UCSD-AML1 (cell line): ENCODE results near the gene CHMP2A.

Experiments
- DNase-seq: peaks from one replicate; lab custom pipeline; 2025; ENCODE audit not compliant: unreplicated experiment; lab: John Stamatoyannopoulos, UW

Gene CHMP2A

DNA sequence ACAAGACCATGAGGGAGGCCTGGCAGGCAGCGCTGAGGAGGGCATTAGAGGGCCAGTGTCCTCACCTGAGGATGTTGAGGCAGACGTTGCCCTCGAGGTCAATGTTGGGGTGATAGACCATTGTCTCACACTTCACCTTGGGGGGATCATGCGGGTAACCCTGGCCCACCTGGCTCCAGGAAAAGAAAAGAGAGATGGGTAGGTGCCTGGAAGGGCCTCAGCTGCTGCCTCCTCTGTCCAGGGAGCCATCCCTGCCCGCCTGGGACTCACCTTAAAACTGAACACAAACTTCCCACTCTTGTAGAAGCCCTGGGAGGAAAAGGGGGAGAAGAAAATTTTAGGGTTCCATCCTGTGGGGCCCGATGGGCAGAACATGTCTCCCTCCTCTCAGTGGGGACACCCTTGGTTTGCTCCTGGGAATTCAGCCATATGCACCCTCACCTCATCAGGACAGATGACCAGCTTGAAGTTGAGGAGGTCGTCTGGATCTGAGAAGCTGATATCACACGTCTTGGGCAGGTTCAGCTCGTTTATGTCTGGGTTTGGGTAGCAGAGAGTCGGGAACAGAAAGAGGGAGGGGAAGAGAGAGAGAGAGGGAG is 1.8 kb upstream of the CHMP2A start:
- no peak for DNase-seq

DNA sequence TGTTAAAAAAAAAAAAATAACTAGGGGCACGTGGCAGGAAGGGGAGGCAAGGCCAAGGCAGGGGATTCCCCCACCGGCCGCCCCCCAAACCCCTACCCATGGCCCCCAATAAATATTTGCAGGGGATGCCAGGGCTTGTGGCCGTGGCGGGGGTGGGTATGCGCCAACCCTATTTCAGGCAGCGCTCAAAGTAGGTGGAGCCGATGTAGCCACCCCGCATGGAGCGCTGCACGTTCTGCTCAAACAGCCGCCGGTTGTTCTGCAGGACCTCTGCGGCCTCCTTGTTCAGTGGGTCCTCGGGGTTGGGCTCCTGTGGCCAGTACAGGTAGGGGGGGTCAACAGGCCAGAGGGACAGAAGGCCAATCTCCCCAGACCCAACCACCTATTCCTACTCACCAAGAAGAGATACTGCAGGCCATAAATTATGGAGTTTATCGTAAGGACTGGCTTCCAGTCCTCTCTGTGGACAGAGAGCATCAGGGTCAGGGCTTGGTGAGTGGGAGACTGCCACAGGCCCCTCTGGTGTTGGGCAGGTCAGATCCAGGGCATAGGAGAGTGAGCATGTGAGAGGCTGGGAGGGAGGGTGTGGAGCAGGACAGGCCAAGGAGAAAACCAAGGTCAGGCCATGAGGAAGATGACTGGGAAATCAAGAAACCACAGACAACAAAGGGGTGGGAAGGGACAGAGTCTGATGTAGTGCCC is 1.2 kb upstream of the CHMP2A start:
- no peak for DNase-seq

DNA sequence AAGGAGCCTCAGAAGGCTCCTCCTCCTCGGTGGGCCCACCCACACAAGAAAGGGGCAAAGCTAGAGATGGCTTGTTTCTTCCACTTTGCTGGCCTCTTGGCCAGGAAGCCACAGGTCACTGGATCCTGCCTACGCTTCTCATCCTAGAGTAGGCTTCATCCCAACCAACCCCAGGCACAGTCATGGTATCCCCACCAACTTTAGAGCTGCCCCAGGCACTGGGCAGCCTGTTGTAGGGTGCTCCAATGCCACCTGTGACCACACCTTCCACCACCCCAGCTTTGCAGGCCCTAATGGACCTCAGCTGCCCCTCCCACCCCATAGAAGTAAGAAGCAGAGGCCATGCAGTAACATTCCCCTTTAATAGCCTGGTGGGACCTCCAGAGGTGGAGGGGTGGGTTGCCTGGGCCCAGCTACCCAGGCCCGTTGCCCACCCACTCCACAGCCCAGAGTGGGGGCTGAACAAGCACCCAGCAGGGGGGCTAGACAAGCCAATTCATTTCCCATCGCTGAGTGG is 522 bp upstream of the CHMP2A start:
- no peak for DNase-seq

DNA sequence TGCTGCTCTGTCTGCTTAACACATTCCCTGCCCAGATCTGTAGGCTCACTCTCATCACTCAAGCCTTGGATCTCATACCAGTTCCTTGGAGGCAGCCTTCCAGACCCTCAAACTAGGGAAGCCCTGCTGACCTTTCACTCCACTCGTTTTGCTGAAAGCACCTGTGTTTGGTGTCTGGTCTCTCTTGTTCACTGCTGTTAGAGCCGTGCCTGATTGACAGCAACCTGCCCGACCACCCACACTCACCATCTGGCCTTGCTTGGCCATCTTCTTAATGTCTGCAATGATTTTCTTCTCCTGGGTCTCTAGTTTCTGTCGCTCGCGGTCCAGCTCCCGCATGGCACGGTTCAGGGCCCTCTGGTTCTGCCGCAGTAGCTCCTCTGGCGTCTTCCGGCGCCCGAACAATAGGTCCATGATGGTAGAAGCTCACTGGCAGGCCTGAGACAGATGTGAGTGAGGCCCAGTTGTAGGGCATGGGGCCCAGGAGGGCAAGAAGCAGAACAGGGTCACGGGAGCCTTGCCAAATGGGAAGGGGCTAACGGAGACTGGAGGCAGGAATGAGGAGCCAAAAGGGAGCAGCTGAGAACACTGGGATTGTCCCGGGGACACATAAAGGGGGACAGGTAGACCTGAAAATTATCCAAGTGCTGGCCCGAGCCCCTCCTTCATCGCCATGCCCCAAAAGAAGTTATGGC is 959 bp downstream of the CHMP2A start:
- no peak for DNase-seq

DNA sequence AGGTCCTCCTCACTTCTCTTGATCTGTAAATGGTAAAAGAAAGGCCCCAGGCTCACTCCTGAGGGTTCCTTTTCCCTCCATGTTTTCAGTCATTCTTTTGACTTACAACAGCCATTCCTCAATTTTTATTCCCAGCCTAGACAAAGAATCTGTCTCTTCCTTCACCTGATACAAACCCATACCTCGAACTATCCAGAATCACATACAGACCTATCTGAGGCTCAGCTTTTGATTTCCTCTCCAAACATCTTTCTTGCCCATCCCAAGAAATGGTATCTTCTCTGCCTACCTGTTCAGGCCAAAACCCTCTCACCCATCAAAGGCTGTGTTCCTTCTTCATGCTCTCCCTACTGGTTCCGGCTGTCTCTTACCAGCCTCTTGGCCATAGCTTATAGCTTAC is 2.2 kb downstream of the CHMP2A start:
- DNase-seq, result no peak

DNA sequence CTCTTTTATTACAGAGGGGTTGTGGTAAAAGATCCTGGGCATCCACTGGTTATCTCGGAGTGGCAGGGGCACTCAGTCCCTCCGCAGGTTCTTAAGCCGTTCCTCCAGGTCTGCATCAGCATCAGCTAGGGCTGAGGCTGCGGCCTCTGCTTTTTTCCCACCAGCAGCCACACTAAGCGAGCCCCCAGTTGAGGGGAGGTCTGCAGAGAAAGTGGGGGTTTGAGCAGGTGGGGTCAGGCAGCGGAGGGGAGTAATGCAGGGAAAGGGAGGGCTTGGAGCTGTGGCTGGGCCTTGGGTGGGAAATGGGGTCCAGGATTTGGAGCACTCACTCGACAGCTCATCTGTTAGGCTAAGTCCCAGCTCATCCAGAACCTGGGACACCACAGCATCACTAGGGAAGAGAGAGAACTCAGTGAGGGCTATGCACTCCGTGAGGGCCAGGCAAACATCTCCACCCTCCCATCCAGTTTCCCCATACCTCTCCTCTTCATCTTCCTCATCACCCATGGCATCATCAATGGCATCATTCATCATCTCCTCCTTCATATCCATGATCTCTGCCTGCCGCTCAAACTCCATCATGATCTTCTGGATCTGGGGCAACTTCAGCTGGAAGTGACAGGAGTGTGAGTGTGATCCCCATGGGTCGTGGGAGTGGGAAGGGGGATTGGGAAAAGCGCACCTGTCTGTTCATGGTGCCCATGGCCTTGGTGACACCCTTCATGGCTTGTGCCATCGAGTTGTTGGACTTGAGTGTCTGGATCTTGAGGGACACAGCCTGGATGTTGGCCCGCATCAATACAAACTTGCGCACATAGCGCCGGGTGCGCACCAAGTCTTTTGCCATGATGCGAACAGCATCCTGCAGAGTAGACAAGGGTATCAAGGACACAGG is 3.1 kb downstream of the CHMP2A start:
- DNase-seq, result no peak

DNA sequence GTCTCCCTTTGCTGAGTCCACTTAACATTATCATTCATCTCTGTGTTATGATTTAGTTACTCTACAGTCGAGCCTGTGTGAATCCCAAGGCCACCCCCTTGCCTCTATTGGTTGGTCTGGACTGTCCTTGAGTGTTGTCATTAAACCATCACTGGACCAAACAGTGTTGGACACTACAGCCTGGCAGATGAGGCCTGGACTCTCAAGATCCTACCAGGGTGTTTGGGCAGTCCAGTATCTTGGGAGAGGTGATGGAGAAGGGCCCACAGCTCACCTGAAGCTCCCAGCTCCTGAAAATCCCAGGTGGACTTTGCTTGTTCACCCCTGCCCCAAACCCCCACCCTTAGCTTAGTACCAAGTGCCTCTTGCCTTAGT is 3.8 kb downstream of the CHMP2A start:
- DNase-seq, result no peak

DNA sequence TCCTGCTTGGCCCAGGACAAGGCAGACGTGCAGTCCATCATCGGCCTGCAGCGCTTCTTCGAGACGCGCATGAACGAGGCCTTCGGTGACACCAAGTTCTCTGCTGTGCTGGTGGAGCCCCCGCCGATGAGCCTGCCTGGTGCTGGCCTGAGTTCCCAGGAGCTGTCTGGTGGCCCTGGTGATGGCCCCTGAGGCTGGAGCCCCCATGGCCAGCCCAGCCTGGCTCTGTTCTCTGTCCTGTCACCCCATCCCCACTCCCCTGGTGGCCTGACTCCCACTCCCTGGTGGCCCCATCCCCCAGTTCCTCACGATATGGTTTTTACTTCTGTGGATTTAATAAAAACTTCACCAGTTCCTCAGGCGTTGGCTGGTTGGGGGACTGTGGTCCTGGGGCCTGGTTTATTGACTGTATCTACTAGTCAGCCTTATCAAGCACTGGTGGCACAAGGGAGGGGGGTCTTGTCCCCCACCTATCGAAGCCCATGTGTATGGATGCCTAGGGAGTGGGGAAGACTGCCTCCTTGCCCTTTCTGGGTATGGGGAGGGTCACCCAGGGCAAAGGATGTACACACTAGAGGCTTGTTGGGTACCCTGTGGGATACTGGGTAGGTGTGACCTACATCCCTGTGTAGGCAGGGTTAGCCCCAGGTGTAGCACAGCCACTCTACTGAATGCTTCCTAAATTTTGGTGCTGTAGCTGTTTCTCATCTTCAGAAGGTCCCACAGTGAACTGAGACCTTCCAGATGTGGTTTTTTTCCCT is 4.4 kb downstream of the CHMP2A start:
- DNase-seq, result no peak

DNA sequence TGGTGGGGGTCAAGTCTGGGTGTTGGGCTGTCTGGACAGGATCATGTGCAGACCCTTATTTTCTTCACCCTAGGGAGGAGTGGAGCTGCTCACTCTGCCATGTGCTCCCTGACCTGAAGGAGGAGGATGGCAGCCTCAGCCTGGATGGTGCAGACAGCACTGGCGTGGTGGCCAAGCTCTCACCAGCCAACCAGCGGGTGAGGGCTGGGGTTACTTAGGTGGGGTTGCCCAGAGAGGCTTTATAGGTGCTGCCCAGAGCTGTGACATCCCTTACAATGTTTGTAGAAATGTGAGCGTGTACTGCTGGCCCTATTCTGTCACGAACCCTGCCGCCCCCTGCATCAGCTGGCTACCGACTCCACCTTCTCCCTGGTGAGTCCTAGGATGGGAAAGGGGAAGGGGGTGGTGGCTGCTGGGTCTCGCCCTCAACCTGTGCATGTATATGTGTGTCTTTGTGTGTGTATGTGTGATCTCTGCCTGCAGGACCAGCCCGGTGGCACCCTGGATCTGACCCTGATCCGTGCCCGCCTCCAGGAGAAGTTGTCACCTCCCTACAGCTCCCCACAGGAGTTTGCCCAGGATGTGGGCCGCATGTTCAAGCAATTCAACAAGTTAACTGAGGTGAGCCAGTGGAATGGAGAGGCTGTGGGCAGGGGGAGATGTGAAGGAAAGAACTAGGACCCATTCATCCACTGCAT is 5.1 kb downstream of the CHMP2A start:
- DNase-seq, result no peak

DNA sequence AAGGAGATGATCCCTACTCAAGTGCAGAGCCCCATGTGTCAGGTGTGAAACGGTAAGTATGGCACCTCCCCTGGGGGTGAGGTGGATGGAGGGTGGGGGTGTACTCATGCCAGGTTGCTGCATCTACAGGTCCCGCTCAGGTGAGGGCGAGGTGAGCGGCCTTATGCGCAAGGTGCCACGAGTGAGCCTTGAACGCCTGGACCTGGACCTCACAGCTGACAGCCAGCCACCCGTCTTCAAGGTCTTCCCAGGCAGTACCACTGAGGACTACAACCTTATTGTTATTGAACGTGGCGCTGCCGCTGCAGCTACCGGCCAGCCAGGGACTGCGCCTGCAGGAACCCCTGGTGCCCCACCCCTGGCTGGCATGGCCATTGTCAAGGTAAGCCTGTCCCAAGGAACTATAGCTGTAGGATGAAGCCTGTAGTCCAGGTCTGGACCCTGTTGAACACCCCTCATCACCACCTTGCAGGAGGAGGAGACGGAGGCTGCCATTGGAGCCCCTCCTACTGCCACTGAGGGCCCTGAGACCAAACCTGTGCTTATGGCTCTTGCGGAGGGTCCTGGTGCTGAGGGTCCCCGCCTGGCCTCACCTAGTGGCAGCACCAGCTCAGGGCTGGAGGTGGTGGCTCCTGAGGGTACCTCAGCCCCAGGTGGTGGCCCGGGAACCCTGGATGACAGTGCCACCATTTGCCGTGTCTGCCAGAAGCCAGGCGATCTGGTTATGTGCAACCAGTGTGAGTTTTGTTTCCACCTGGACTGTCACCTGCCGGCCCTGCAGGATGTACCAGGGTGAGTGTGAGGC is 5.8 kb downstream of the CHMP2A start:
- no peak for DNase-seq

DNA sequence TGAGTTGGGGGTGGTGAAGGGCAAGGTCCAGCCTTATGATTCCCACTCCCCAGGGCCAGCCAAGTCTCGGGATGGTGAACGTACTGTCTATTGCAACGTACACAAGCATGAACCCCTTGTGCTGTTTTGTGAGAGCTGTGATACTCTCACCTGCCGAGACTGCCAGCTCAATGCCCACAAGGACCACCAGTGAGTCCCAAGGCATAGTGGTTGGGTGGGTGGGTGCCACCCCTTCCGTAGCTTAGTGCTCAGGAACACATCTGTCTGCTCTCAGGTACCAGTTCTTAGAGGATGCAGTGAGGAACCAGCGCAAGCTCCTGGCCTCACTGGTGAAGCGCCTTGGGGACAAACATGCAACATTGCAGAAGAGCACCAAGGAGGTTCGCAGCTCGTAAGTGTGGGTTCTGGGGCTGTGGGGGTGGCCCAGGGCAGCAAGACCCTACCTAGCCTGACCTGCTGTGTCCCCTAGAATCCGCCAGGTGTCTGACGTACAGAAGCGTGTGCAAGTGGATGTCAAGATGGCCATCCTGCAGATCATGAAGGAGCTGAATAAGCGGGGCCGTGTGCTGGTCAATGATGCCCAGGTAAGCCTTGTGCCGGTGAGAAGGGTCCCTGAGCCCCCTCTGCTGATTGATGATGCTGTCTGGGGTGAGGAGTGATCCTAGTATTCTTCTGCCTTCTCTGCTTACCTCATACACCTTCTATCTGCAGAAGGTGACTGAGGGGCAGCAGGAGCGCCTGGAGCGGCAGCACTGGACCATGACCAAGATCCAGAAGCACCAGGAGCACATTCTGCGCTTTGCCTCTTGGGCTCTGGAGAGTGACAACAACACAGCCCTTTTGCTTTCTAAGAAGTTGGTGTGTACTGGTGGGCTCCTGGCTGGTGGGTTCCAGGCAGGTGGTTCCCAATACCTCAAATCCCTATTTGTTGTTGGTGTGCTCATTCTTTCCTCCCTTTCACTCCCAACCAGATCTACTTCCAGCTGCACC is 7.3 kb downstream of the CHMP2A start:
- DNase-seq, result no peak

DNA sequence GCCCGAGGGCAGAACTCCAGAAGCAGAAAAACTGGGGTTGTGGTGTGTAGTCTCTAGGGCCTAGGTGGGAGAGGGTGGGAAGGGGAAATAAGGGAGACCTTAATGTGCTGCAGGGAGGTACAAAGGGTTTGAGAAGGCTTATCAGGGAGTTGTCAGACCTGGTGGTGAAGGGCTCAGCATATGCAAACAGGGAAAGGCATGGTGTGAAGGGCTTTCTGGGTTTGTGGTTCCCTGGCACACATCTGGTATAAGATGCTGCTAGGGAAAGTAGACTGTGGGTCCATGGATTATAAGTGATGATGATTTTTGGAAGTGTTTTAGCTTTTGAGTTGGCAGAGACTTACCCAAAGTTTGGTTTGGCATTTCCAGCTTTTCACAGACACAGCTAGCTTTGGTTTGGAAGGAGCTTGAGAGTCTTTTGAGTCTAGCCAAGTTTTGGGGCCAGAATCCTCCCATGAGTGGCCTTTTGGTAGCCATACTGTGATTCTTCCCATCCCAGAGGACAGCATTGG is 8.8 kb downstream of the CHMP2A start:
- no peak for DNase-seq

DNA sequence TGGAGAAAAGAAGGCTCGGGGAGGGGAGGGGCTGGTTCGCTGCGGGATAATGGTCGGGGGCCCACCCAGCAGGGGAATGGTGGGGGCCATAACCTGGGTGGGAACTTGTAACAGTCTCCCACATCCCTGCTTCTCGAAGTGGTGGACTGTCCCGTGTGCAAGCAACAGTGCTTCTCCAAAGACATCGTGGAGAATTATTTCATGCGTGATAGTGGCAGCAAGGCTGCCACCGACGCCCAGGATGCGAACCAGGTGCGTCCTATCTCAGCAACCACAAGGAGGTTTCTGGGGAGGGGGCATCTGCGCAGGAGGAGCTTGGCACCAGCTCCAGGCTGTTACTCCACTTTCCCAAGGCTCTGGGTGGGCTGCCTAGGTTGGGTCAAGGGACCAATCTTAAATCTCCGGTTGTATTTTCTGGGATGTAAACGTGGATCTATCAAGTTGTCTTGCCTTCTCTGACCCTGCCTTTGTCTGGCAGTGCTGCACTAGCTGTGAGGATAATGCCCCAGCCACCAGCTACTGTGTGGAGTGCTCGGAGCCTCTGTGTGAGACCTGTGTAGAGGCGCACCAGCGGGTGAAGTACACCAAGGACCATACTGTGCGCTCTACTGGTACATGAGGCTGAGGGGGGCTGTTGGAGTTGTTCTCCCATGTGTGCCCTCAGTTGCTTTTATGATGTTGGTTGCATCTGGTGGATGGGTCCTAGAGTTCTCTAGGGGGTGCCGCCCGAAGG is 9.5 kb downstream of the CHMP2A start:
- DNase-seq, result no peak

DNA sequence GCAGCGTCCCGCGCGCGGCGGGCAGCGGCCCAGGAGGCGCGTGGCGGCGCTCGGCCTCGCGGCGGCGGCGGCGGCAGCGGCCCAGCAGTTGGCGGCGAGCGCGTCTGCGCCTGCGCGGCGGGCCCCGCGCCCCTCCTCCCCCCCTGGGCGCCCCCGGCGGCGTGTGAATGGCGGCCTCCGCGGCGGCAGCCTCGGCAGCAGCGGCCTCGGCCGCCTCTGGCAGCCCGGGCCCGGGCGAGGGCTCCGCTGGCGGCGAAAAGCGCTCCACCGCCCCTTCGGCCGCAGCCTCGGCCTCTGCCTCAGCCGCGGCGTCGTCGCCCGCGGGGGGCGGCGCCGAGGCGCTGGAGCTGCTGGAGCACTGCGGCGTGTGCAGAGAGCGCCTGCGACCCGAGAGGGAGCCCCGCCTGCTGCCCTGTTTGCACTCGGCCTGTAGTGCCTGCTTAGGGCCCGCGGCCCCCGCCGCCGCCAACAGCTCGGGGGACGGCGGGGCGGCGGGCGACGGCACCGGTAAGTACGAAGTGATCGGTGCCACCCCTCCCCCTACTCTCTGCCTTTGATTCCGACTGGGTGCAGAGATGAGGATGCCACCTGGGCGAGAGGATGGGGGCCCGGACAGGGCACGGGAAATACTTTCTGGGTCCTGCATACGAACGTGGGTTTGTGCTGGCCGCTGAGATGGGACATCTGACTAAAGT is 10.2 kb downstream of the CHMP2A start:
- no peak for DNase-seq

DNA sequence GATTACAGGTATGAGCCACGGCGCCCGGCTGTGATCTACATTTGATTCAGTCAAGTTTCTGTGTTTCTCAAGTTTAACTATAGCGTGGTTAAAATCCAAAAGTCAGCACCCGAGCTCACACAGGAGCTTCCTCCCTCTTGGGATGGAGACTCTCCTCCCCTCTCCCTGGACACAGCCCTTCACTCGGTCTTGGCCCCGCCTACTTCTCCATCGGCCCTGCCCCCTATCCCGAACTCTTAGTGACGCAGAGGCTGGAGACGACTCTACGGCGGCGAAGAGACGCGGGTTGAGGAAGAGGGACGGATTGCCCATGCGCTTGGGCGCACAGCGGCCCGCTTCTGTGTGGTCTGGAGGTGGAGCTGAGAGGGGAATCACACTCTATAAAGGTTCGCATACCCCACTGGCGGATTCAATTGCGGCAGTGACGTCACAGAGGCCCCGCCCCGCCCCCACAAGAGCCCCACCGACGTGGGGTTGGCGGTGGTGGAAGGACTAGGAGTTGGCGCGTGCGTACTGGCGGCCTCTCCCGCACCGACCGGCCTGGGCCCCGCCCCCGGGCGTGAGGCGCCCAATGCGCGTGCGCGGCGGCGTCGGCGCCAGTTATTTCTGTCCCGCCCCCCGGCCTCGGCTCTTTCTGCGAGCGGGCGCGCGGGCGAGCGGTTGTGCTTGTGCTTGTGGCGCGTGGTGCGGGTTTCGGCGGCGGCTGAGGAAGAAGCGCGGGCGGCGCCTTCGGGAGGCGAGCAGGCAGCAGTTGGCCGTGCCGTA is 10.9 kb downstream of the CHMP2A start, which contains the start of gene TRIM28:
Gene TRIM28, plus strand, starts transcription at position 239 of the 765 bp plus-strand sequence. CDS start 694 bp downstream, outside the sequence.
- DNase-seq, result no peak
